GM10248 (cell line): ENCODE measurements around the gene TAMALIN.

Experiments used
- CTCF ChIA-PET: fragments of 300-600 bp; sonication (Branson Sonifier 250); formaldehyde crosslinking; extraction: SDS; loops from one replicate; lab custom pipeline; 2021; ENCODE audit warnings: antibody characterized with exemption; lab: Yijun Ruan, JAX
- POLR2A ChIA-PET: fragments of 350-650 bp; sonication (Branson Sonifier 250); formaldehyde crosslinking; extraction: SDS; loops from one replicate; lab custom pipeline; 2020; ENCODE audit warnings: antibody characterized with exemption; lab: Yijun Ruan, JAX
- DNase-seq: peaks from one replicate; pipeline ENCODE4 v3.0.0; 2012; ENCODE audit errors: extremely low spot score
- TF ChIP-seq, protein P1 (sequence below): IDR thresholded peaks from 2 replicates; pipeline ENCODE4 v1.5.1; 2012; ENCODE audit warnings: mild to moderate bottlenecking, low read depth; ENCODE audit errors: extremely low read depth, missing control alignments, control extremely low read depth

The TAMALIN gene

DNA sequence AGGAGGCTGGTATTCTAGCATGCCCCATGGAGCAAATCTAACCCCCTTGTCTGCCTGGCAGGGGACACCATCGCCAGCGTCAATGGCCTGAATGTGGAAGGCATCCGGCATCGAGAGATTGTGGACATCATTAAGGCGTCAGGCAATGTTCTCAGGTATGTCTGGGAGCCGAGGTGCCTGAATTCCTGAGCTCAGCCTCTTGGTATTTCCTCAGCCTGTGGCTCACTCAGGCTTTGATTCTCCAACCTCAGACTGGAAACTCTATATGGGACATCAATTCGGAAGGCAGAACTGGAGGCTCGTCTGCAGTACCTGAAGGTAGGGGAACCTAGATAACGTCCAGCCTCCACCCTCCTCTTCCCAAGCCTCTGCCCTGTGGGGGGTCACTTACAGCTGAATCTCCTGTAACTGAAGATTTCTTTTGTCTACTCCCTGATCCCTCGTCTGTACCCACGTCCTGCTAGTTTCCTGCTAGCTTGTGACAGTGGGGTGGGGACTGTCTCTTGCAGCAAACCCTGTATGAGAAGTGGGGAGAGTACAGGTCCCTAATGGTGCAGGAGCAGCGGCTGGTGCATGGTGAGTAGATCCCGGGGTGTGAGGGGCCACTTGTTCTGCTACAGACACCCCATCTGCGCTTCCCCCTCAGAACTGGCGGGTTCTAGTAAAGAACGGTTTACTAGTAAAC is 7.0 kb downstream of the TAMALIN start:
- TF ChIP-seq, protein P1, sequence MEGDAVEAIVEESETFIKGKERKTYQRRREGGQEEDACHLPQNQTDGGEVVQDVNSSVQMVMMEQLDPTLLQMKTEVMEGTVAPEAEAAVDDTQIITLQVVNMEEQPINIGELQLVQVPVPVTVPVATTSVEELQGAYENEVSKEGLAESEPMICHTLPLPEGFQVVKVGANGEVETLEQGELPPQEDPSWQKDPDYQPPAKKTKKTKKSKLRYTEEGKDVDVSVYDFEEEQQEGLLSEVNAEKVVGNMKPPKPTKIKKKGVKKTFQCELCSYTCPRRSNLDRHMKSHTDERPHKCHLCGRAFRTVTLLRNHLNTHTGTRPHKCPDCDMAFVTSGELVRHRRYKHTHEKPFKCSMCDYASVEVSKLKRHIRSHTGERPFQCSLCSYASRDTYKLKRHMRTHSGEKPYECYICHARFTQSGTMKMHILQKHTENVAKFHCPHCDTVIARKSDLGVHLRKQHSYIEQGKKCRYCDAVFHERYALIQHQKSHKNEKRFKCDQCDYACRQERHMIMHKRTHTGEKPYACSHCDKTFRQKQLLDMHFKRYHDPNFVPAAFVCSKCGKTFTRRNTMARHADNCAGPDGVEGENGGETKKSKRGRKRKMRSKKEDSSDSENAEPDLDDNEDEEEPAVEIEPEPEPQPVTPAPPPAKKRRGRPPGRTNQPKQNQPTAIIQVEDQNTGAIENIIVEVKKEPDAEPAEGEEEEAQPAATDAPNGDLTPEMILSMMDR: no peak
- no peak for DNase-seq
- POLR2A ChIA-PET: no interaction called here
- CTCF ChIA-PET: interaction anchor here (0.6 to 32.6 kb wide), 4 partner anchors 9 to 265 kb away, joined by 3 to 870 read pairs (median 437); partner anchors contain the start of gene TAMALIN

DNA sequence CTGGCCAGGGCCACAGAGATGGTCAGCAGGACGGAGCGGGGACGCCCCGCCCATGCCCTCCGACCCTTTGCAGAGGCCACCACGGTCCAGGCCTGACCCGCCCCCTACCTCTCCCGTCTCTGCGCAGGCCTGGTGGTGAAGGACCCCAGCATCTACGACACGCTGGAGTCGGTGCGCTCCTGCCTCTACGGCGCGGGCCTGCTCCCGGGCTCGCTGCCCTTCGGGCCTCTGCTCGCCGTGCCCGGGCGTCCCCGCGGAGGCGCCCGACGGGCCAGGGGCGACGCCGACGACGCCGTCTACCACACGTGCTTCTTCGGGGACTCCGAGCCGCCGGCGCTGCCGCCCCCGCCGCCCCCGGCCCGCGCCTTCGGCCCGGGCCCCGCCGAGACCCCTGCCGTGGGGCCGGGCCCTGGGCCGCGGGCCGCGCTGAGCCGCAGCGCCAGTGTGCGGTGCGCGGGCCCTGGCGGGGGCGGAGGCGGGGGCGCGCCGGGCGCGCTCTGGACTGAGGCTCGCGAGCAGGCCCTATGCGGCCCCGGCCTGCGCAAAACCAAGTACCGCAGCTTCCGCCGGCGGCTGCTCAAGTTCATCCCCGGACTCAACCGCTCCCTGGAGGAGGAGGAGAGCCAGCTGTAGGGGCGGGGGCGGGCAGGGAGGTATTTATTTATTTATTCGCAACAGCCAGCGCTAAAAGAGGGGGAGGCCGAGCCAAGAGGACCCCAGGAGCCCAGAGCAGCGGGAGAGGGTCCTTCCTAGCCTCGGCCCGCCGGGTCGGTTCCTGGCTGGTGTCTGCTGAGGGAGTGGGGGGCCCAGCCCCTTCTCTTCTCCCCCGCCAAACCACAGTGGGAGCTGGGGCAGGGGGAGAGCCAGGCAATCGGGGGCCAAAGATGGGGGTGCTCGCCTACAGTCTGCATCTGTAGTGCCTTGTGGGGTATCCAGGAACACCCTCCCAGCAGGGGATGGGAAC is 8.1 kb downstream of the TAMALIN start:
- TF ChIP-seq, protein P1: no peak
- no peak for DNase-seq
- ChIA-PET POLR2A (no interaction called here), CTCF (interaction anchor here (1.3 to 32.6 kb wide), 3 partner anchors 8 to 68 kb away, joined by 4 to 870 read pairs (median 870); partner anchors contain the start of gene TAMALIN)

DNA sequence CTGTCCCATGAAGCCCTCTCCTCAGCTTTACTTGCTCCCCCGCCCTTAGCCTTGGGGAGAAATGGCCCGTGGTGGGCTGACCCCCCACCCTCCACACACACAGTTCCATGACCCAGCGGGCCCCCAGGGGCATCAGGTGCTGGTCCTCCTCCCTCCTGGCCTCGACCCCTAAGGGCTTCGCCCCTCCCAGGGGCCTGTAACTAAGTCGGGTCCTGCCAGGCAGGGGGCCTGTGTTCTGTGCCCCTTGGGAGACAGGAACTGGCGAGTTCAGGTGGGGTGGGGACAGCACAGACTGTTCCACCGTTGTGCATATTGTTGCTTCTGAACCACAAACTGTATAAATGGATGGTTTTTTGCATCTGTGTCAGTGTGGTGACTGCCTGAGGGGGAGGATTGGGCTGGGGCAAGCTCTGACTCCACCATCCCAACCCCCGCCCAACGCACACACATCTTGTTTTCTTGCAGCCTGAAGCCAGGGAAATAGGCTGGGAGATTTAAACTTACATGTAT is 8.8 kb downstream of the TAMALIN start:
- CTCF ChIA-PET: interaction anchor here (22.3 to 32.6 kb wide), 2 partner anchors 7 to 12 kb away, joined by 870 read pairs; partner anchors contain the start of gene TAMALIN
- TF ChIP-seq, protein P1: no peak

DNA sequence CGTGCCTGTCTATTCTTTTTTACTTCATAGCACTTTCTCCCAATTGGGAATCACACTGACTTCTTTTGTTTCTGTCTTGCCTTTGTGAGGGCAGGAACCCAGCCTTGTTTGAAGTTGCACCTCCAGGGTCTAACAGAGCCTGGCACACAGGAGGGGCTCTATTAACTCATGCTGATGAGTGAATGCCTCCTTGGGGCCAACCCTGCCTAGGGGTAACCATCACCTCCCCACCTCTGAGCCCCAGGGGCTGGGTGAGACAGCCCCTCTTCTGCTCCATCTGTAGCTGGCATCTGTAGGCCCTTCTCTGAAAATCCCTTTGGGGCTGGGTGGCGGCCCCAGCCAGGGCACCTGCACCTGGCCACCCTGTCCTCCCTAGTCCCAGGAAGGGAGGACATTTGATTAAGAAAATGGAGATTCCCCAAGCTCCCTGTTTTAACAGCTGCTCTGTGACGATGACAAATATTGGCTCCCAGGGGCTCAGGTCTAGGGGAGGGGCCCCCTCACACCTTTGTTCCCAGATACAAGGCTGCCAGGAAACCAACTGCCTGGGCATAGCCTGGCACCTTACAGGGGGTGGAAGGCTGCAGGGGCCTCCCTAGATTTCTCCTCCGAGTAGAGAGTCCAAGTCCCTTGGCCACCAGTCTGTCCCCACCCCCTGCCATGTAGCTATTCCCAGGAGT is 11.8 kb downstream of the TAMALIN start:
- ChIA-PET CTCF (interaction anchor here (1.4 to 33.0 kb wide), 5 partner anchors 4 to 103 kb away, joined by 3 to 1220 read pairs (median 870); partner anchors contain the start of genes ATG101, NR4A1, SMIM41 and TAMALIN), POLR2A (interaction anchor here (1.9 kb wide), 1 partner anchor 12 kb away, joined by 9 read pairs; the partner anchor contains the start of gene TAMALIN)
- DNase-seq: no peak
- TF ChIP-seq, protein P1: no peak

More for the DNA sequence above, 8.8 kb downstream of the TAMALIN start:
- no peak for DNase-seq
- POLR2A ChIA-PET: no interaction called here

DNA sequence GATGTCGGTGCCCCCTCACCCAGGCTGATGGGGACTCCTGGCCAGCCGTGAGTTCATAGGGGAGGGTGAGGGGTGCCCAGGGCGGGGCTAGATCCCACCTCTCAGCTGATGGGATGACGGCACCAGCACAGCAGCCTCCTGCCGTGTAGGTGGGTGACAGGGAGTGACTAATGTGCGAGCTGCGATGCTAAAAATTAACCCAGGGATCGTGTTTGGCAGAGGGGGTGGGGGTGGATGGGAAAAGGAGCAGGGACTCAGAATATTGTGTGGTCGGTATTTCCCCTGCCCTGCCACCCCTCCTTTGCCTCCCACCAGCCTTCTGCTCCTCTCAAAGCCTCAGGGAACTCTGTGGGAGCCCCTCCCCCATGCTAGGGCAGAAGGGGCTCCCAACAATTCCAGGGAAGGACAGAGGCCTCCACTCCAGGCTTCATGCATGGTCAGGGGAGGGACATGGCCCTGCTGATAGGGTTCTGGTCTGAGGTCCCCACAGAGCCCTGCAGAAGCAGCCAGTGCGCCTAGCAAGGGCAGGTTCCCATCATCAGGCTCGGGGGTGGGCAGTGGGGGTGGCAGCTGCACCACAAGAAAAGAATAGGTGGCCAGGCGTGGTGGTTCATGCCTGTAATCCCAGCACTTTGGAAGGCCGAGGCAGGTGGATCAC is 12.5 kb downstream of the TAMALIN start:
- ChIA-PET POLR2A (interaction anchor here (1.9 kb wide), 1 partner anchor 13 kb away, joined by 9 read pairs; the partner anchor contains the start of gene TAMALIN), CTCF (interaction anchor here (1.1 to 33.0 kb wide), 11 partner anchors 3 to 101 kb away, joined by 3 to 1220 read pairs (median 7); partner anchors contain the start of genes ATG101, NR4A1, SMIM41 and TAMALIN)
- TF ChIP-seq, protein P1: no peak
- no peak for DNase-seq
